Pancreas (tissue), 10 donors: Measurements from ENCODE around the gene MEAF6. TPM values are rescaled to one million over a fixed set of nuclear protein-coding genes. Genes with fewer than 3 reads are reported as not detected.
A peak's percentile ranks its signal among the peaks of the same experiment; 100 is the strongest.

Source experiments
- ATAC-seq, 4 donors: fragments of 200-7000 bp; cut with Tn5 transposase; one replicate each; pipeline versions ENCODE4 v1.8.0 to v1.9.1; 2020; ENCODE audit warnings: mild to moderate bottlenecking in 4 of 4, moderate library complexity in 4 of 4
- DNase-seq, 6 donors: peaks; one replicate each; pipeline ENCODE4 v3.0.0-alpha.2; 2020
- FAIRE-seq: peaks from 2 replicates; lab custom pipeline; 2012; peaks lifted over from hg19 to GRCh38; lab: Jason Lieb, UNC
- H3K27ac ChIP-seq, 4 donors: fragments of 200-600 bp; sonication (generic); 1 replicate in 3 of 4; 2 replicates in 1 of 4; pipeline versions ENCODE4 v1.5.0 to v1.8.0; 2020
- H3K27me3 ChIP-seq, 4 donors: fragments of 200-600 bp; one replicate each; pipeline ENCODE4 v1.8.0; 2021
- H3K36me3 ChIP-seq, 3 donors: fragments of 200-600 bp; sonication (generic) in 1 of 3; one replicate each; pipeline versions ENCODE4 v1.5.0 to v1.8.0; 2020 to 2021
- H3K4me1 ChIP-seq, 3 donors: fragments of 200-600 bp; one replicate each; pipeline ENCODE4 v1.8.0; 2021
- H3K4me3 ChIP-seq, 4 donors: fragments of 200-600 bp; sonication (generic) in 2 of 4; one replicate each; pipeline versions ENCODE4 v1.5.0 to v1.8.0; 2020 to 2021
- H3K9me3 ChIP-seq, 4 donors: fragments of 200-600 bp; one replicate each; pipeline ENCODE4 v1.8.0; 2021
- CTCF ChIP-seq, 4 donors: fragments of 200-600 bp; sonication (generic) in 3 of 4; IDR thresholded peaks; one replicate each; pipeline versions ENCODE4 v1.5.0 to v1.8.0; 2021; ENCODE audit warnings: antibody characterized with exemption in 4 of 4
- WGBS, 2 donors: extraction: QIAGEN DNeasy Blood & Tissue Kit; methylation state at CpG; one replicate each; pipeline ENCODE4 v1.1.7; 2013; 5-methylcytosine and 5-hydroxymethylcytosine counted together
- intact Hi-C, 3 donors: fragments of 100-400 bp; cut with DNase I; formaldehyde crosslinking; loops; one replicate each; pipeline versions ENCODE4 v1.11.1 to v1.14.2; 2022
- polyA plus RNA-seq, 2 donors: library from polyadenylated mRNA; stranded (reverse); fragments of 200-250 nt; gene quantifications; one replicate each; pipeline ENCODE4 v1.2.3, GENCODE V29; 2013
- total RNA-seq, 6 donors: library from RNA; stranded (reverse); fragmentation: NEBNext Ultra II Directional in 4 of 6; extraction: Animal tissue kit (Norgen Biotek cat#: 25700) in 4 of 6; gene quantifications; one replicate each; pipeline versions ENCODE4 v1.2.1 to v1.2.4, GENCODE V29; 2021 to 2023
- donor health status: healthy with polysubstance abuse.
- donor health status: DM: no; HTN: no; CAD: no; lungs with moderate emphysema.
- donor health status: DM: no; HTN: no; CAD: no.
- donor health status: control.
- donor health status: control.
- donor health status: Bipolar disorder and iron deficiency.
- donor health status: DM: yes; HTN: yes; CAD: no.
- donor health status: DM: no; HTN: no; CAD: no.
- donor health status: DM: no; HTN: no; CAD: no.
- donor health status: DM: yes; HTN: yes; CAD: no.

Gene MEAF6
- total and polyA plus RNA-seq, 8 donors = 26.1 to 59.8 (median 28.3) TPM

- intact Hi-C loops = no loop called here
- Histone ChIP-seq H3K27me3 (no peaks in the 10 kb centered on the region), H3K4me3 (no peak overlapping the region), H3K4me1 (peaks cover 11 to 26% (median 24%) of the 10 kb centered on the region in 3 donors), H3K27ac (peak overlapping the region in 2 of 4 donors; percentile 38 to 47), H3K9me3 (no peaks in the 10 kb centered on the region), H3K36me3 (peaks cover 0 to 26% (median 13%) of the 10 kb centered on the region in 3 donors)
- no peak for TF ChIP-seq CTCF (IDR thresholded peaks at IDR 0.05)
- ATAC-seq (peak; percentile 86 to 92 (median 91)), DNase-seq (peak; percentile 60 to 82 (median 79)), FAIRE-seq (no peak)
- WGBS, 2 donors = 38 to 50% methylated on average over 2 of the region's 2 CpGs
Measured at GRCh38 chr1:37497832-37498231, 16.7 kb downstream of the MEAF6 start.

- H3K4me1 ChIP-seq = peaks cover 11 to 26% (median 24%) of the 10 kb centered on the region in 3 donors
- H3K9me3 ChIP-seq = no peaks in the 10 kb centered on the region
- no peak overlapping the region for H3K27ac ChIP-seq
- TF ChIP-seq CTCF (IDR thresholded peaks at IDR 0.05) = no peak
- FAIRE-seq (no peak), DNase-seq (no peak), ATAC-seq (peak in 1 of 4 donors; percentile 4)
- intact Hi-C loops = no loop called here
- H3K36me3 ChIP-seq = peaks cover 0 to 25% (median 9%) of the 10 kb centered on the region in 3 donors
- no peaks in the 10 kb centered on the region for H3K27me3 ChIP-seq
- no peak overlapping the region for H3K4me3 ChIP-seq
- WGBS, 2 donors = 15 to 29% methylated on average over 1 of the region's 1 CpG
Measured at GRCh38 chr1:37495875-37496274, 18.7 kb downstream of the MEAF6 start.

- Histone ChIP-seq H3K4me3 (no peak overlapping the region), H3K4me1 (peaks cover 1 to 15% (median 13%) of the 10 kb centered on the region in 3 donors), H3K36me3 (peaks cover 0 to 17% (median 9%) of the 10 kb centered on the region in 3 donors), H3K27me3 (no peaks in the 10 kb centered on the region), H3K27ac (no peak overlapping the region), H3K9me3 (no peaks in the 10 kb centered on the region)
- ATAC-seq (no peak), DNase-seq (no peak), FAIRE-seq (no peak)
- no peak for TF ChIP-seq CTCF (IDR thresholded peaks at IDR 0.05)
- WGBS, 2 donors = 82 to 100% methylated on average over 2 of the region's 2 CpGs
- intact Hi-C loops = no loop called here
Measured at GRCh38 chr1:37493336-37494098, 21.0 kb downstream of the MEAF6 start.

- FAIRE-seq = no peak
Measured at GRCh38 chr1:37487619-37487984, 27.0 kb downstream of the MEAF6 start.

More at GRCh38 chr1:37487619-37487984, 27.0 kb downstream of the MEAF6 start:
- Histone ChIP-seq H3K9me3 (no peaks in the 10 kb centered on the region), H3K4me1 (peaks cover 21 to 46% (median 36%) of the 10 kb centered on the region in 3 donors), H3K27ac (peak overlapping the region in 2 of 4 donors; percentile 33 to 78), H3K27me3 (no peaks in the 10 kb centered on the region), H3K36me3 (peaks cover 6 to 21% (median 16%) of the 10 kb centered on the region in 3 donors), H3K4me3 (no peak overlapping the region)
- intact Hi-C loops = loop anchor here in 1 of 3 donors (2.0 kb wide), 1 partner anchor 31 kb away; no protein-coding TSS in a partner anchor
- no peak for DNase-seq
- TF ChIP-seq CTCF (IDR thresholded peaks at IDR 0.05) = no peak
- 74 to 79% methylated on average over 5 of the region's 5 CpGs for whole genome bisulfite sequencing, 2 donors
- ATAC-seq = no peak
